Transverse colon (tissue), 4 donors: ENCODE measurements around the gene ZNF443. TPM values are rescaled to one million over a fixed set of nuclear protein-coding genes. Genes with fewer than 3 reads are reported as not detected.
"Not testable (repeated sequence)": the region's sequence is repeated elsewhere in the genome, so short reads cannot be mapped to it uniquely, and the experiment has no call there.

Experiments used
- DNase-seq: peaks from one replicate; pipeline ENCODE4 v3.0.0-alpha.2; 2019
- H3K27ac ChIP-seq, 4 donors: fragments of 200-600 bp; sonication (generic); 2 replicates each; pipeline ENCODE4 v1.5.1; 2016 to 2018; ENCODE audit warnings: inconsistent platforms in 4 of 4
- H3K27me3 ChIP-seq: fragments of 200-600 bp; sonication (generic); 2 replicates; pipeline ENCODE4 v1.5.1; 2017; ENCODE audit warnings: inconsistent platforms
- H3K36me3 ChIP-seq, 4 donors: fragments of 200-600 bp; sonication (generic); 2 replicates each; pipeline ENCODE4 v1.5.1; 2017 to 2019; ENCODE audit warnings: inconsistent platforms in 4 of 4
- H3K4me1 ChIP-seq, 4 donors: fragments of 200-600 bp; sonication (generic); 2 replicates each; pipeline ENCODE4 v1.5.1; 2017 to 2020; ENCODE audit warnings: inconsistent platforms in 4 of 4
- H3K4me3 ChIP-seq, 4 donors: fragments of 200-600 bp; sonication (generic); 1 replicate in 1 of 4; 2 replicates in 3 of 4; pipeline versions ENCODE4 v1.5.1 to v1.6.1; 2017 to 2019; ENCODE audit warnings: inconsistent platforms in 4 of 4
- H3K9me3 ChIP-seq, 2 donors: fragments of 200-600 bp; sonication (generic); 2 replicates each; pipeline ENCODE4 v1.5.1; 2017 to 2019; ENCODE audit warnings: inconsistent platforms in 2 of 2
- EP300 ChIP-seq: sonication (generic); formaldehyde crosslinking; IDR thresholded peaks from one replicate; pipeline ENCODE4 v1.6.1; 2017; ENCODE audit warnings: antibody characterized with exemption, low read depth
- POLR2A ChIP-seq: fragments of 450-650 bp; IDR thresholded peaks from one replicate; pipeline ENCODE4 v1.6.1; 2016; ENCODE audit warnings: antibody characterized with exemption, mild to moderate bottlenecking, moderate library complexity
- POLR2AphosphoS5 ChIP-seq, 3 donors: sonication (generic); formaldehyde crosslinking; IDR thresholded peaks; one replicate each; pipeline ENCODE4 v1.6.1; 2016; ENCODE audit warnings: antibody characterized with exemption in 3 of 3
- WGBS, 2 donors: methylation state at CpG; one replicate each; pipeline ENCODE4 v1.1.5; 2018; ENCODE audit warnings: low coverage in 1 of 2; 5-methylcytosine and 5-hydroxymethylcytosine counted together
- in situ Hi-C, 4 donors: fragments of 200-750 bp; cut with MboI; loops; one replicate each; pipeline versions ENCODE4 v1.15.0 to v1.15.1; 2017; ENCODE audit warnings: low sequenced_read_pairs in 3 of 4, low pct_ligation_motif_present in 1 of 4, low pct_unique_long_range_greater_than_20kb in 1 of 4
- intact Hi-C: fragments of 100-400 bp; cut with DNase I; formaldehyde crosslinking; loops from one replicate; pipeline ENCODE4 v1.15.1; 2023; ENCODE audit warnings: low total_unique reads
- total RNA-seq, 4 donors: library from RNA; depleted of rRNA; stranded (reverse); fragments of >200 nt; gene quantifications; one replicate each; pipeline ENCODE4 v1.1.0, GENCODE V29; 2016
- TF ChIP-seq, protein P1 (sequence below), 5 experiments: fragments of 200-600 bp in 3 of 5; fragments of 450-650 bp in 2 of 5; sonication (generic) in 3 of 5; IDR thresholded peaks; 1 replicate in 2 of 5; 2 replicates in 3 of 5; pipeline ENCODE4 v1.5.1; 2016 to 2017; ENCODE audit warnings: antibody characterized with exemption in 5 of 5, inconsistent platforms in 3 of 5, mild to moderate bottlenecking in 2 of 5, moderate library complexity in 1 of 5

The ZNF443 gene
- total RNA-seq, 4 donors from 2014 or later = 1.8 to 8.1 (median 7.0) TPM

DNA sequence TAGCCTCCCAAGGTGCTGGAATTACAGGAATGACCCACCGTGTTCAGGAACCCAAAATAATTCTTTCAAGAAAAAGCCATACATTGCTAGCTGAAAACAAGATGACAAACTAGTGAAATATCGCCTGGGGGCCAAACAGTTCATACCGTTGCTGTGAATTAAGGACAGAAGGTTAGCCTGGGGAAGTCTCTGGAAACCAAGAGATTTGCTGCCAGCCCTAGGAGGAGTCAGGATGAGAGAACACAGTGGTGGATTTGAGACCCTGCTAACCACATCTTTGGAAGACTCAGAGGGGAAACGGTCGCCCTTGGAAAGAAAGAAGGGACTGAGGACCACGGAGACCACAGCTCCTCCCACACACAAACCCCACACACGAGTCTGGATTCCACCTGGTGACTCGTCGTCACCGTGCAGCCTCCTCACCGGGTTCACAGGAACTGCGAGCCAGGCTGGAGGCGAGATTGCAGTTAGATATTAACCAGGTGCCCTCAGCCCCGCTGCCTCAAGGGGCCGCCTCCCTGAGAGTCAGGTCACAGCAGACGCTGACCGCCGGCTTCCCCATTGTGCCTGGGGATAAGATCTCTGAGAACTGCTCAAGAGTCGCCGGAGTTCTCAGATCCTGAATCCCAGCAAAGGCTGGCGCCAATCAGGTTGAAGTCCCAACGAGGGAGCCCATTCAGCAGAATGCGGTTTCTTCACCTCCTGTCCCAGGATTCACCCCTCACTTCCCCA lies 40.8 kb downstream of the ZNF443 start:
- H3K36me3 ChIP-seq, H3K27me3 ChIP-seq, intact Hi-C loops, H3K9me3 ChIP-seq: not testable (repeated sequence)
- TF ChIP-seq POLR2A (peak; percentile 49), POLR2AphosphoS5 (IDR thresholded peaks at IDR 0.05) (peak in 1 of 3 donors; percentile 18)
- 2% methylated on average over 23 of the region's 23 CpGs; no CpG with 5 or more reads in 1 of the 2 donors for WGBS, 2 donors
- H3K4me1 ChIP-seq = peaks cover 0 to 14% (median 6%) of the 10 kb centered on the region in 4 donors
- H3K4me3 ChIP-seq = peak overlapping the region; percentile 70 to 91 (median 76)
- peak; percentile 59 for DNase-seq
- peak overlapping the region; percentile 88 to 97 (median 90) for H3K27ac ChIP-seq
- in situ Hi-C loops = loop anchor here in 1 of 4 donors (5.0 kb wide), 1 partner anchor 37 kb away; no protein-coding TSS in a partner anchor

DNA sequence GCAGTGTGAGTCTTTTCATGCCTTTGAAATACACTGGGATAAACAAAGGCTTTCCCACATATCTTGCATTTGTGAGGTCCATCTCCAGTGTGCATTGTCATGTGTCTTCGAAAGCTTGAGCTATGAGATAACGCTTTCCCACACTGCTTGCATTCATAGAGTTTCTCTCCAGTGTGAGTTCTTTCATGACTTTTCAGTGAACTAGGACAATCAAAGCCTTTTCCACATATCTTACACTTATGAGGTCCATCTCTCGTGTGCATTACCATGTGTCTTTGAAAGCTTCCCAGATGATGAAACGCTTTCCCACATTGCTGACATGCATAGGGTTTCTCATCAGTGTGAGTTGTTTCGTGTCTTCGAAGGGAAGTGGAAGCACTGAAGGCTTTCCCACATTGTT lies 49.7 kb downstream of the ZNF443 start:
- H3K4me1 ChIP-seq, intact Hi-C loops, H3K27ac ChIP-seq, H3K27me3 ChIP-seq, in situ Hi-C loops, DNase-seq, H3K4me3 ChIP-seq: not testable (repeated sequence)
- 97% methylated on average over 5 to 6 of the region's 6 CpGs for WGBS, 2 donors
- Histone ChIP-seq H3K9me3 (peaks cover 10 to 15% of the 10 kb centered on the region in 2 donors), H3K36me3 (peaks cover 0 to 30% (median 9%) of the 10 kb centered on the region in 4 donors)

DNA sequence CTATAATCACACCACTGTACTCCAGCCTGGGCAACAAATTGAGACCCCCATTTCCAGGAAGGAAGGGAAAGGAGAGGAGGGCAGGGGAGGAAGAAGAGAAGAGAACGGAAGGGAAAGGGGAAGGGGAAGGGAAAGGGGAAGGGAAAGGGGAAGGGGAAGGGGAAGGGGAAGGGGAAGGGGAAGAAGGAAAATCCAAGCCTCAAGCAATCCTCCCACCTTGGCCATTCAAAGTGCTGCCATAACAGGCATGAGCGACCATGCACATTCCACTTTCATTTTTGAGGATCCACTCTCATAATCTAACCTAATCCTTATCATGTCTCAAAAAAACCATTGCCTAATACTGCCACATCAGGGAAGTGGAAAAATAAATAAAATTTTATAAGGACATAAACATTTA lies 54.5 kb downstream of the ZNF443 start:
- H3K4me3 ChIP-seq, H3K27me3 ChIP-seq, H3K4me1 ChIP-seq, in situ Hi-C loops, DNase-seq, H3K27ac ChIP-seq, intact Hi-C loops: not testable (repeated sequence)
- H3K9me3 ChIP-seq = peaks cover 17 to 22% of the 10 kb centered on the region in 2 donors
- H3K36me3 ChIP-seq = peaks cover 0 to 33% (median 11%) of the 10 kb centered on the region in 4 donors
- WGBS, 2 donors = 100% methylated on average over 1 to 2 of the region's 2 CpGs

DNA sequence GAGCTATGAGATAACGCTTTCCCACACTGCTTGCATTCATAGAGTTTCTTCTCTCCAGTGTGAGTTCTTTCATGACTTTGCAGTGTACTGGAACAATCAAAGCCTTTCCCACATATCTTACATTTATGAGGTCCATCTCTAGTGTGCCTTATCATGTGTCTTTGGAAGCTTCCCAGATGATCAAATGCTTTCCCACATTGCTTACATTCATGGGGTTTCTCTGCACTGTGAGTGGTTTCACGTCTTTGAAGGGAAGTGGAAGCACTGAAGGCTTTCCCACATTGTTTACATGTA lies 60.4 kb downstream of the ZNF443 start:
- Histone ChIP-seq H3K9me3 (peaks cover 46 to 49% of the 10 kb centered on the region in 2 donors), H3K4me1 (no peaks in the 10 kb centered on the region), H3K36me3 (peaks cover 0 to 34% (median 15%) of the 10 kb centered on the region in 4 donors), H3K27me3 (no peaks in the 10 kb centered on the region), H3K4me3 (no peak overlapping the region), H3K27ac (no peak overlapping the region)
- no peak for TF ChIP-seq POLR2A
- no peak for TF ChIP-seq EP300
- TF ChIP-seq, protein P1, sequence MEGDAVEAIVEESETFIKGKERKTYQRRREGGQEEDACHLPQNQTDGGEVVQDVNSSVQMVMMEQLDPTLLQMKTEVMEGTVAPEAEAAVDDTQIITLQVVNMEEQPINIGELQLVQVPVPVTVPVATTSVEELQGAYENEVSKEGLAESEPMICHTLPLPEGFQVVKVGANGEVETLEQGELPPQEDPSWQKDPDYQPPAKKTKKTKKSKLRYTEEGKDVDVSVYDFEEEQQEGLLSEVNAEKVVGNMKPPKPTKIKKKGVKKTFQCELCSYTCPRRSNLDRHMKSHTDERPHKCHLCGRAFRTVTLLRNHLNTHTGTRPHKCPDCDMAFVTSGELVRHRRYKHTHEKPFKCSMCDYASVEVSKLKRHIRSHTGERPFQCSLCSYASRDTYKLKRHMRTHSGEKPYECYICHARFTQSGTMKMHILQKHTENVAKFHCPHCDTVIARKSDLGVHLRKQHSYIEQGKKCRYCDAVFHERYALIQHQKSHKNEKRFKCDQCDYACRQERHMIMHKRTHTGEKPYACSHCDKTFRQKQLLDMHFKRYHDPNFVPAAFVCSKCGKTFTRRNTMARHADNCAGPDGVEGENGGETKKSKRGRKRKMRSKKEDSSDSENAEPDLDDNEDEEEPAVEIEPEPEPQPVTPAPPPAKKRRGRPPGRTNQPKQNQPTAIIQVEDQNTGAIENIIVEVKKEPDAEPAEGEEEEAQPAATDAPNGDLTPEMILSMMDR (IDR thresholded peaks at IDR 0.05) = no peak
- no peak for TF ChIP-seq POLR2AphosphoS5 (IDR thresholded peaks at IDR 0.05)
- 69 to 93% methylated on average over 2 of the region's 2 CpGs for WGBS, 2 donors
- no peak for DNase-seq
- in situ Hi-C loops (no loop called here), intact Hi-C loops (no loop called here)

DNA sequence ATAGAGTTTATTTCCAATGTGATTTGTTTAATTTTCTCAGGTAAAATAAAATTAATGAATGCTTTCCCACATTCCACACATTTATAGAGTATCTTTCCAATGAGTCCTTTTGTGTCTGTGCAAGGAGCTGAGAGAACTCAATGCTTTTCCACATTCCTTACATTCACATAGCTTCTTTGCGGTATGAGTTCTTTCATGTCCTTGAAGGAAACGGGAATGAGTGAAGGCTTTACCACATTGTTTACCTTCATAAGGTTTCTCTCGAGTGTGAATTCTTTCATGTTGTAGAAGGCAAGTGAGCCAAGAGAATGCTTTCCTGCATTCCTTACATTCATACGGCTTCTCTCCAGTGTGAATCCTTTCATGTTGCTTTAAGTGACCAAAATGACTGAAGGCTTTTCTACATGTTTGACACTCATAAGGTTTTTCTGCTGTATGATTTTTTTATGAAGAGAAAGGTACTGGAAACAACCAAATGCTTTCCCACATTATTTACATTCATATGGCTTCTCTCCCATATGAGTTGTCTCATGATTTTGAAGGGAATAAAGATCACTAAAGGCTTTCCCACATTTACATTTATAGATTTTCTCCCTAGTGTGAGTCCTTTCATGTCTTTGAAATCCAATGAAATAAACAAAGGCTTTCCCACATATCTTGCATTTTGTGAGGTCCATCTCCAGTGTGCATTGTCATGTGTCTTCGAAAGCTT lies 60.9 kb downstream of the ZNF443 start:
- in situ Hi-C loops (no loop called here), intact Hi-C loops (no loop called here)
- TF ChIP-seq, protein P1 (IDR thresholded peaks at IDR 0.05) = no peak
- no peak for TF ChIP-seq EP300
- TF ChIP-seq POLR2AphosphoS5 (IDR thresholded peaks at IDR 0.05) = no peak
- no peak for TF ChIP-seq POLR2A
- WGBS, 2 donors = 89 to 92% methylated on average over 5 of the region's 5 CpGs
- Histone ChIP-seq H3K27me3 (no peaks in the 10 kb centered on the region), H3K36me3 (peaks cover 0 to 34% (median 15%) of the 10 kb centered on the region in 4 donors), H3K9me3 (peaks cover 46 to 49% of the 10 kb centered on the region in 2 donors), H3K4me3 (no peak overlapping the region), H3K27ac (no peak overlapping the region), H3K4me1 (no peaks in the 10 kb centered on the region)
- DNase-seq = no peak

Other genes with a start within 250 kb of the ZNF443 start
- 10 to 100 TPM in 3 of 4 donors, 1 to 10 TPM in 1; 7.5 to 44.4 (median 23.5) TPM for gene ZNF44, start 146.1 kb downstream of the ZNF443 start, total RNA-seq
- gene ZNF563, start 107.4 kb downstream of the ZNF443 start, total RNA-seq = 1 to 10 TPM; 1.2 to 6.5 (median 3.4) TPM
- 1 to 10 TPM in 1 of 4 donors, under 1 TPM in 1, not detected in 2; 0.96 to 2.2 TPM for gene ZNF442, start 75.3 kb downstream of the ZNF443 start, total RNA-seq
- 1 to 10 TPM; 5.4 to 9.4 (median 7.9) TPM for gene ZNF799, start 39.8 kb downstream of the ZNF443 start, total RNA-seq
- 1 to 10 TPM; 1.1 to 4.1 (median 2.2) TPM for gene ZNF709, start 43.8 kb upstream of the ZNF443 start, total RNA-seq
- 10 to 100 TPM; 16.4 to 25.6 (median 19.6) TPM for gene ZNF564, start 110.5 kb upstream of the ZNF443 start, total RNA-seq
- 10 to 100 TPM in 2 of 4 donors, 1 to 10 TPM in 2; 6.7 to 54.9 (median 10.8) TPM for gene ZNF490, start 169.8 kb upstream of the ZNF443 start, total RNA-seq
- 10 to 100 TPM; 17.5 to 83.0 (median 24.9) TPM for gene ZNF791, start 169.9 kb upstream of the ZNF443 start, total RNA-seq
- 100 to 1,000 TPM in 1 of 4 donors, 10 to 100 TPM in 3; 52.4 to 272 (median 70.1) TPM for gene MAN2B1, start 225.7 kb upstream of the ZNF443 start, total RNA-seq
- gene WDR83, start 225.8 kb upstream of the ZNF443 start, total RNA-seq = 10 to 100 TPM in 1 of 4 donors, 1 to 10 TPM in 2, not detected in 1; 7.6 to 36.3 (median 9.4) TPM
- gene DHPS, start 240.9 kb upstream of the ZNF443 start, total RNA-seq = 100 to 1,000 TPM; 117 to 139 (median 128) TPM
- not detected for gene GNG14, start 247.0 kb upstream of the ZNF443 start, total RNA-seq